NCI-H510A treated with DMSO at 0.1 percent for 48 hours (cell line): ENCODE results near the gene HP.
"Not testable (repeated sequence)": the region's sequence is repeated elsewhere in the genome, so short reads cannot be mapped to it uniquely, and the experiment has no call there.

Source experiments
- DNase-seq: peaks from one replicate; lab custom pipeline; 2025; lab: John Stamatoyannopoulos, UW

HP gene, protein sequence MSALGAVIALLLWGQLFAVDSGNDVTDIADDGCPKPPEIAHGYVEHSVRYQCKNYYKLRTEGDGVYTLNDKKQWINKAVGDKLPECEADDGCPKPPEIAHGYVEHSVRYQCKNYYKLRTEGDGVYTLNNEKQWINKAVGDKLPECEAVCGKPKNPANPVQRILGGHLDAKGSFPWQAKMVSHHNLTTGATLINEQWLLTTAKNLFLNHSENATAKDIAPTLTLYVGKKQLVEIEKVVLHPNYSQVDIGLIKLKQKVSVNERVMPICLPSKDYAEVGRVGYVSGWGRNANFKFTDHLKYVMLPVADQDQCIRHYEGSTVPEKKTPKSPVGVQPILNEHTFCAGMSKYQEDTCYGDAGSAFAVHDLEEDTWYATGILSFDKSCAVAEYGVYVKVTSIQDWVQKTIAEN

GRCh38 chr16:72054254-72054847 lies at the start of gene HP:
Gene HP, plus strand, starts transcription at chr16:72054505. Its CDS starts 148 bp downstream, at chr16:72054653.
- not testable (repeated sequence) for DNase-seq

GRCh38 chr16:72008065-72008423 lies 46.3 kb upstream of the HP start:
- not testable (repeated sequence) for DNase-seq

GRCh38 chr16:72008424-72009216 lies 45.7 kb upstream of the HP start, which contains the start of gene DHODH:
Gene DHODH, plus strand, starts transcription at chr16:72008744. Its CDS starts 21 bp downstream, at chr16:72008765.
- peak; percentile 92 for DNase-seq

GRCh38 chr16:72009779-72010178 lies 44.5 kb upstream of the HP start:
- DNase-seq = no peak

DNA sequence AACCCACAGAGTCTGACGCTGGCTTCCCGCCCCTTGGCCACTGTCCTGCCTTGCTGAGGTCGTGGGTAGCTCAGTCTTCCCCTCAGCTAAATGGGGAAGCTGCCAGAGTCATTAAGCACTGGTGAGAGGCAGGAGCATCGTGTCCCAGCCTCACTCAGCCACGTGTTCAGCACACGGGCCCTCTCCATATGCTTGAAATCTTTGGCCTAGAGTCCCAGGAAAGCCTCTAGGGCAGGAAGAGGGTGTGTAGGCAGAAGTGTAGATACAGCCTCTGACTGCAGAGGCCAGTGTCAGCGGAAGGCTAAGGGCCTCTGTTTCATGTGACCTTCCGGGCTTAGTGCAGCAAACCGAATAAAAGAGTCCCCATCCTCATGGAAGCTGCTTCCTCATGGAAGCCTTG lies 41.7 kb upstream of the HP start:
- no peak for DNase-seq

GRCh38 chr16:72013389-72013788 lies 40.9 kb upstream of the HP start:
- no peak for DNase-seq

DNA sequence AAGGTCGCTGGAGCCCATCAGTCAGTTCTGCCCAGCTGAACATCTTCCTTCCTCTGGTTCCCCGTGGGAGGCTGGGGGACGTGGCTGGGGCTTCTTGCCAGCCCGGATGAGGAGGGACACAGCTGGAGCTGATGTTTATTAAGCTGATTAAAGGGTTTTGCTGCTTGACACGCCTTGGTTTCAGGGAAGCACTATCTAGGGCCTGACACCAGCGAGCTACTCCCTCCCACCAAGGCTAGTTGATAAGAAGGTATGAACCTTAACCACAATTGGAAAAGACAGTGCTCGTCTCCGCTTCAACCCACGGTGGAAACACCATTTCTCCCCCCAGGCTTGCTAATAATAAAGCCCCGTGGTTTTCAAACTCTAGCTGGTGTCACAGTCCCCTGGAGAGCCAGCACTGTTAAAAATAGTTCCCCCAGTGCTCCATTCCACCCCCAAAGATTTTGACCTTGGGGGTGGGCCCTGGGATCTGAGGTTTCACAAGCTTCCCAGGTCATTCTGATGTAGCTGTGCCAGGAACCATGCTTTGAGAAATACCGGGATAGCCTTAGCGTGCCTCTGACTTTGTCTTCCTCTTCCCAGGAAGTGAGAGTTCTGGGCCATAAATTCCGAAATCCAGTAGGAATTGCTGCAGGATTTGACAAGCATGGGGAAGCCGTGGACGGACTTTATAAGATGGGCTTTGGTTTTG lies 40.3 kb upstream of the HP start:
- no peak for DNase-seq

GRCh38 chr16:72014675-72015074 lies 39.6 kb upstream of the HP start:
- DNase-seq = no peak

- DNase-seq = no peak
Measured at GRCh38 chr16:72015124-72015523, 39.2 kb upstream of the HP start.

GRCh38 chr16:72018470-72018869 lies 35.8 kb upstream of the HP start:
- DNase-seq = no peak

- no peak for DNase-seq
Measured at GRCh38 chr16:72021043-72021442, 33.3 kb upstream of the HP start.

GRCh38 chr16:72022127-72022526 lies 32.2 kb upstream of the HP start:
- DNase-seq = no peak

DNA sequence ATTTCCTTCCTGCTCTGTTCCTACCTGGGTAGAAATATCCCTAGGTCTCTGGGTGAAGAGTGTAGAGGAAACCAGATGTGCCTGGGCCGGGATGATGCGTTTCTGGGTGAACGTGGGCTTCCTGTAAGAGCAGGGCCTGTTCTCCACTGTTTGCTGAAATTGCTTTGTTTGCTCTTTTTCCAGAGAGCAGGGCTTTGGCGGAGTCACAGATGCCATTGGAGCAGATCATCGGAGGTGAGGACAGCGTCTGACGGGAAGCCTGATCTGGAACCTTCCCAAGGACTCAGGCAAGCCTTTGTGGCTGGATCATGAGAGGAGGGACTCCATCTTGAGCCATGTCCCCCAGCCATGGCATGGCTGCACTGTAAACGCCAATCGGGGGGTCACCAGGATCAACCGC lies 30.3 kb upstream of the HP start:
- no peak for DNase-seq

DNA sequence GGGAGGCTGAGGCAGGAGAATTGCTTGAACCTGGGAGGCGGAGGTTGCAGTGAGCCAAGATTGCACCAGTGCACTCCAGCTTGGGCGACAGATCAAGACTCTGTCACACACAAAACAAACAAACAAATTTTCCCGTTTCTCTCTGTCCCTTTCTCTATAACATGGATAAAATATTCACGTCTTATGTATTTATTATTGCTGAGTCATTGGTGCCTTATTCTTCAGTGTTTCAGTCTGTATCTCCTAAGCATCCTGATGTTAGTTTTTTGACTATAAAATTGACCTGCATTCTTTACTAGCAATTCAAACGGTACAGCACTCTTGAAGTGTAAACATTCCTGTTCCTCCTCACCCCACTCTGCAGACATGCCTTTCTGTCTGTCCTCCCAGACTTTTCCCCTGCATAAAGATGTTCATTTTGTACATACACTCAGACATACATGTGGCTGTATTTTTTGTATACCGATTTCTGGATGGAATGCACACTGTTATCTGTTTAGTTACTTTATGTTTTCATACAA lies 29.4 kb upstream of the HP start:
- DNase-seq = no peak

DNA sequence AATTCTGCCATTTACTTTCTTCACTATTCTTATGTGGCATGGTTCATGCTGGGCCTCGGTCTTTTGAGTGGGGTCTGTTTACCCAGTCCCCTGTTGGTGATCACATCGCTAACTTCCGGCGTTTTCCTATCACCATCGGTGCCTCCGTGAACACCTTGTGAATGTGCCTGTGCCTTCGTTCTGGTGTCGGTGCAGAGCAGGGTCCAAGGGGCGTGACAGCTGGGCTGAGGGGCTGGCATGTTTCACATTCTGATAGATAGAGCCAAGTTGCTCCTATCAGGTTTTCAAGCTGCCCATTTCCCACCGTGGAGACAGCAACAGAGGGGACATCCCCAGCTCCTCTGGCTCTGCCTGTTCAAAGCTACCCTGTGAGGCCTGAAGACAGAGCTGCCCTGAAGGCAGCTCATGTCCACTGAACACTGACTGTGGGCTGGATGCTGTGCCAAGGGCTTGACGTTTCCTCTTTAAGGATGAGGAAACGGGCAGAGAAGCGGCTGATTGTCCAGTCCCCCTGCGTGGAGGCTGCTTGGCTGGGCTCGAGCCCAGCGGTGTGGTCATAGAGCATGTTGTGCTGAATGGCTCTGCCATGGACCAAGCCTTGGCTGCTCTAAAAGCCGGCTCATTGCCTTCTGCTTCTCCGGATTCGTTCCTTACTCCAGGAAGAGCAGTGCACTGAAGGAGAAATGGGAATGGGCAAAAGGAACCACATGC lies 28.7 kb upstream of the HP start:
- no peak for DNase-seq

DNA sequence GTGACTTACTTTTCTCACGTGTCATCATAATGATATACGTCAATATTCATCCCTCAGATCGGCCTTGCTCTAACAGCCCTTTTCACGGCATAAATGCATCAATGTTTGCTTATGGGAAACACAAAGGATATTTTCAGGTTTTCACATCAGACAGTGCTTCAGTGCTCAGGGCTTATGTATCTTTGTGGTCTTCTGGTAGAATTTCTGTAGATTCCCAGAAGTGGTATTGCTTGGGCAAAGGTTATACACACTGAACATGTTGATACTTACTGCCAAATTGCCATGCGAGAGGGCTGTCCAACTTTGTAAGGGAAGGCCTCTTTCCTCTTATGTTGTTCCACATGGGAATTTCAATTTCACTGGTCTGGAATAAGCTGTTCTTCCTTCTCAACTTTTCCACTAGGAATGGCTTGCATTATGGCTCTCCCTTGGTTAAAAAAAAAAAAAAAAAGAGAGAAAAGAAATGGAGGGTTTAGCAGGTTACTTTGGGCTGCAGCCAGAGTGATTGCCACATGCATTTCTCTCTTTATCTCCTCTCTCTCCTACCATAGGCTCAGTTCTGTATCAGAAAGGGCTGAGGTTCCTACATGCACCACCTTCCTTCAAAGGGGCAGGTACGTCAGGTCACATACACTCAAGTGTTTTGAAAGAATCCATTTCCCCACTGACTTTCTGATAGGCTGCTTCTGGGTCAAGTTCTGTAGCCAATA lies 26.5 kb upstream of the HP start:
- DNase-seq = no peak

GRCh38 chr16:72029567-72030271 lies 24.6 kb upstream of the HP start:
- no peak for DNase-seq

DNA sequence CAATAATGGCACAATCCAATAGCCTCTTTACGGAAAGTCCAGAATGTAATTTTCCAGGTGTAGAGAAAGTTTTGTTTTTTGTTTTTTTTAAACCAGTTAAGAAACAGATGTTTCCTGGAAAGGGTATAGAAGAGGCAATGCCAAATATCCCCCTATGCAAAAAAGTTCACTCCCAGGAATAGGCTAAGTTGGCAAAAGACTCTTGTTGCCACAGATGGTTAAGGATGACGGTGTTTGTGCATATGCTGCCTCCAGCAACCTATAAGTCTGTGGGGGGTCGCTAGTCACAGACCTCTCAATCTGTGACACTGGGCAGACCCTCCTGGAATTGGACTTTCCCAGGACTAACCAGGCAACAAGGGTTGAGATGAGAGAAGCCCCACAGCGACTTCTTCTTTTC lies 20.9 kb upstream of the HP start:
- no peak for DNase-seq

DNA sequence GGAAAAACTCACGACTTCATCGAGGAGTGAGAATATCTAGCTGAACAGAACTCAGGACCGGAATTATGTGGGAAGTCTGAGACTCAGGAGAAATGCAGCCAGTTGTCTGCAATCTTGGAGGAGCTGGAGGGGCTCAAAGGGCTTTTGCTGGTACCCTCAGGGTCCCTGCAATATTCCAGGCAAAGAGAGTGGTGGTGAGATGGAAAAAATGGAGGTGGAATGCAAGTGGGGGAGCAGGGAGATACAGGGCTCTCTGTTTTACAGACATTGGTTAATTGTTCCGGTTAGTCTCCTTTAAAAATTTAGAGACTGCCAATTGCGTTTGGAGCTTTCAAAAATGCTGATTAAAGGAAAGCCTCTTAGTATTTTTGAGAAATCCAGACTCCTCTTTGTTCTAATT lies 18.2 kb upstream of the HP start:
- DNase-seq = no peak

DNA sequence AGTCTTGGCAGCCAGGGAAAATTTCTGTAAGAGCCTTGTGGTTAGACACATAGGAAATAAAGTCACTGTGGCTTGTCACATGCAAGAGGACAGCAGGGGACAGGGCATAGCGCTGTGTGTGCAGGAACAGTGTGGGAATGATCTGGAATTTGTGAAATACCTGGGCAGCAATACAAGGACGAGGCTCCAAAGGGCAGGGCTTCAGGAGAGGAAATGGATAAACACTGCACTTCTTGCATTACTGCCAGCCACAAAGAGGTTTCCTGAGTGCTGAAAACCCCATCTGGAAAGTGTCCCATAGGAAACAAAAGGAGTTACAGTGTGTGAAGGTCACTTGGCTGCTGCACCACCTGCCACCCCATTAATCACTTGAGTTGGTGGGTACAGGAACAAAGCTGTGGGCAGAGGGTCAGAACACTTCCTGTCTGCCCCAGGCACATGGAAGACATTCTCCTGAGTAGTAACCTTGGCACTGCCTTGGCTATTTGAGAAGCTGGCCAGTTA lies 12.1 kb upstream of the HP start:
- no peak for DNase-seq
